Memory B cell (primary cell): ENCODE data around the gene CSN2.

Experiments used
- ATAC-seq: fragments of 150-1000 bp; cut with Tn5 transposase; 2 replicates; pipeline ENCODE4 v1.10.0; 2021; ENCODE audit warnings: low read depth, mild to moderate bottlenecking, moderate library complexity
- DNase-seq, 2 donors: peaks; one replicate each; pipeline ENCODE4 v3.0.0; 2022; ENCODE audit warnings: low spot score in 2 of 2
- H3K27ac Mint-ChIP-seq: one replicate; pipeline ENCODE4 v1.8.0; 2022; ENCODE audit warnings: mild to moderate bottlenecking, moderate library complexity, mixed read lengths
- H3K27me3 Mint-ChIP-seq: one replicate; pipeline ENCODE4 v1.8.0; 2022; ENCODE audit warnings: mixed read lengths
- H3K36me3 Mint-ChIP-seq: one replicate; pipeline ENCODE4 v1.8.0; 2022; ENCODE audit warnings: mild to moderate bottlenecking, mixed read lengths
- H3K4me1 Mint-ChIP-seq: one replicate; pipeline ENCODE4 v1.8.0; 2022; ENCODE audit warnings: mixed read lengths
- H3K4me3 Mint-ChIP-seq: one replicate; pipeline ENCODE4 v1.8.0; 2022; ENCODE audit warnings: mild to moderate bottlenecking, moderate library complexity, mixed read lengths
- H3K9me3 Mint-ChIP-seq: one replicate; pipeline ENCODE4 v1.8.0; 2022; ENCODE audit warnings: mixed read lengths

Gene CSN2, protein sequence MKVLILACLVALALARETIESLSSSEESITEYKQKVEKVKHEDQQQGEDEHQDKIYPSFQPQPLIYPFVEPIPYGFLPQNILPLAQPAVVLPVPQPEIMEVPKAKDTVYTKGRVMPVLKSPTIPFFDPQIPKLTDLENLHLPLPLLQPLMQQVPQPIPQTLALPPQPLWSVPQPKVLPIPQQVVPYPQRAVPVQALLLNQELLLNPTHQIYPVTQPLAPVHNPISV

DNA sequence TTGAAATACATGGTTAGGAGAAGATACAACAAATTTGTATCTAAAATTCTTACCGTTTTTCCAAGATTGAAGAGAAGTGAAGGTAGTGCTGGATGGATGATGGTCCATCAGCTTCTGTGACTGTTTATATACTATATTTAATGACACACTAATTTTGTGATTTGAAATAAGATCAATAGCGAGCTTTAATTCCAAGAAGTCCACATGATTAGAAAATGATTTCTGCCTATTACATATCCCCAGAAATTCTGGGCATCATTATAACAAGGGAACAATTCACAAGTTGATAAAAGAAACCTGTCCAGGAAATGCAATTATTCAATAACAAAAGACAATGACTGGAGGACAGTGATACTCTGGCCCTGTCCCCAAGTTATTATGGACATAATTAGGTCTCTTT is at the start of gene CSN2:
Gene CSN2 (minus strand): TSS at position 101 of the 400 bp plus-strand sequence. CDS start 4,733 bp downstream, outside the sequence.
- Mint-ChIP-seq H3K4me1 (no peaks in the 10 kb centered on the region), H3K27ac (no peak within 1 kb of the TSS), H3K27me3 (no peaks in the 10 kb centered on the region), H3K9me3 (peaks cover 3% of the 10 kb centered on the region), H3K4me3 (no peak within 1 kb of the TSS), H3K36me3 (no peaks in the 10 kb centered on the region)
- no peak for DNase-seq
- no peak for ATAC-seq

DNA sequence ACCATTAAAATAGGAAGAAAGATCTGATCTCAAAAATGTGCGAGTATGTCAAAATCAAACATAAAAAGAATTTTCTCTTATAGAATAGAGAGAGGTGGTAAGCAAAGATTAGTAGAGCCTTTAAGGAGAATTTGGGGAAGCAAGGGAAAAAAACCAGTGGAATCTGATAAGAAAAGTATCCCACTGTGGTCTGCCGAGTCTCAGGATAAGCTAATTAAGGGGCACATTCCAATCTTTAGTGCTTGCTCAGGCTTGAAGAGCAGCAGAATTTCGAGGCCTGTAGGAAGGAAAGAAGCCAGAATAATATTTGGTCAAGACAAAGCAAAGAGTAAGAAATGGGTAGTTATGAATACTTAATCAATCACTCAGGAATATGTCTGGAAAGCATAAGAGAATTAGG is 43.2 kb upstream of the CSN2 start:
- Mint-ChIP-seq H3K27me3 (no peaks in the 10 kb centered on the region), H3K36me3 (no peaks in the 10 kb centered on the region), H3K9me3 (peaks cover 5% of the 10 kb centered on the region), H3K27ac (no peak overlapping the region), H3K4me3 (no peak overlapping the region), H3K4me1 (no peaks in the 10 kb centered on the region)
- ATAC-seq (no peak), DNase-seq (no peak)

DNA sequence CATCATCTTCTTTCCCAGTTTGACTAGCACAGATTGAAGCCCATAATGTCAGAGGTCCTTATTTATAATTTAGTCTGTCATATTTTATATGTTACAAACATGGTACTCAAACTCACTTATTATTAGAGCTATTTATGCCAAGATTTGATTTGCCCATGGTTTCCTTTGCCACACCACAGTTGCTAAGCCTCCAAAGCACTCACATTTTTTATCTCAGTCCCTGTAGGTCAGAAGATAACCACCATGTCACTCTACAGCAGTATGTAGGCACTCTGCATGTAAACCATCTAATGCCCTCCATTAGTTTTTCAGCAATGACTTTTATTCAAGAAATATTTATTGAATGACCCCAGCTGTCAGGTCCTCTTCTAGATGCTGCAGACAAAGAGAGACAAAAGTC is 37.0 kb upstream of the CSN2 start:
- ATAC-seq = no peak
- Mint-ChIP-seq H3K9me3 (peaks cover 3% of the 10 kb centered on the region), H3K27ac (no peak overlapping the region), H3K4me3 (no peak overlapping the region), H3K27me3 (no peaks in the 10 kb centered on the region), H3K36me3 (no peaks in the 10 kb centered on the region), H3K4me1 (no peaks in the 10 kb centered on the region)
- no peak for DNase-seq

DNA sequence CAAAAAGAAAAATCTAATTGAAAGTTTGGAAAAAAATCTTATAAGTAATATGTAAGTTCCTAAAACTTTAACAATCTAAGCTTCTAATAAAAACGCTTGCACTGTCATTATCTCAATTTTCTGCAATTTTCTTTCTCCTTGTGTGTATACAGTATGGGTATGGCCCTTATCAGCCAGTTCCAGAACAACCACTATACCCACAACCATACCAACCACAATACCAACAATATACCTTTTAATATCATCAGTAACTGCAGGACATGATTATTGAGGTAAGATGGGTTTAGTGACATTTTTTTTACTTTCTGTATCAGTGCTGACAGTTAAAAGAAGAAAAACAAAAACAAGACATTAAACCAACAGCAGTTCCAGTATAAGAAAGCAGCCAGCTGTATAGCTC is 35.2 kb upstream of the CSN2 start:
- H3K27ac Mint-ChIP-seq = no peak overlapping the region
- no peak overlapping the region for H3K4me3 Mint-ChIP-seq
- H3K27me3 Mint-ChIP-seq = no peaks in the 10 kb centered on the region
- H3K4me1 Mint-ChIP-seq = no peaks in the 10 kb centered on the region
- ATAC-seq (no peak), DNase-seq (no peak)
- no peaks in the 10 kb centered on the region for H3K36me3 Mint-ChIP-seq
- peaks cover 3% of the 10 kb centered on the region for H3K9me3 Mint-ChIP-seq

DNA sequence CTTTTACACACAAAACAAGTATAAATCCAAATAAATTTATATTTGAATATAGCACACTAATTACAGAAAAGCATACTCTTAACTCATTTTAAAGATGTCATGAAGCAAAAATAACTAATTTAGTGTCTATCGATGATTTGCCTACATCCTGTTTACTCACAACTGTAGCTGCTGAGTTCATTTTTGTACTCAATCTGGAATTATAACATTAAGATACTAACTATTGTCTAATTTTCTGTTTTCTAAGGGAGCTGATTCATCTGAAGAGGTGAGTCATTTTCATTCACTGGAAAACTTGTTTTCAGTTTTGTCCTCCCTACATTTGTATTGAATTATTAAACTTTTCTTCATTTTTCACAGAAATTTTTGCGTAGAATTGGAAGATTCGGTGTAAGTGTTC is 33.9 kb upstream of the CSN2 start:
- Mint-ChIP-seq H3K4me1 (no peaks in the 10 kb centered on the region), H3K9me3 (peaks cover 3% of the 10 kb centered on the region), H3K4me3 (no peak overlapping the region), H3K27me3 (no peaks in the 10 kb centered on the region), H3K36me3 (no peaks in the 10 kb centered on the region), H3K27ac (no peak overlapping the region)
- ATAC-seq = no peak
- DNase-seq = no peak

DNA sequence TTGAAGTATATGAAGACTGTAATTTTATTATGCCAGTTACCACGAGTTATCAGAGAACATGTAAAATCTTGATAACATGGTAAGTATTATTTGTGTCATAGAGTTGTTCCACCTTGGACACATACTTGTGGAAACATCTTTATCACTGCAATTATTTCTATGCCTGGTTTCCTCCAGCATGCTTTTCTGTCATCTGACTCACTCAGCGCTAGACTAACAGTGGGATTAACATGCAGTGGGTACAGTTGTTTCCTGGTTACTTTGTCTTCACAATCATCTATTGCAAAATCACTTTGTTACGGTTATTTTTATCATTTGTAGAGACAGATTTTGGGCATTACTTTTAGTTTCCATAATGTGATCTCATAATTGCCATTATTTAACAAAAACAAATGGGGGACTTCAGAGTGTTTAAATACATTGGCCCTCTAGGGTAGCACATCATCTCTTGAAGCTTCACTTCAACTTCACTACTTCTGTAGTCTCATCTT is 30.0 kb upstream of the CSN2 start, which contains the start of gene STATH:
Gene STATH (plus strand): TSS at position 441 of the 491 bp plus-strand sequence. CDS start 2,472 bp downstream, outside the sequence.
- Mint-ChIP-seq H3K9me3 (peaks cover 4% of the 10 kb centered on the region), H3K27me3 (no peaks in the 10 kb centered on the region), H3K27ac (no peak within 1 kb of the TSS), H3K4me3 (no peak within 1 kb of the TSS), H3K4me1 (no peaks in the 10 kb centered on the region), H3K36me3 (no peaks in the 10 kb centered on the region)
- ATAC-seq (no peak), DNase-seq (no peak)

DNA sequence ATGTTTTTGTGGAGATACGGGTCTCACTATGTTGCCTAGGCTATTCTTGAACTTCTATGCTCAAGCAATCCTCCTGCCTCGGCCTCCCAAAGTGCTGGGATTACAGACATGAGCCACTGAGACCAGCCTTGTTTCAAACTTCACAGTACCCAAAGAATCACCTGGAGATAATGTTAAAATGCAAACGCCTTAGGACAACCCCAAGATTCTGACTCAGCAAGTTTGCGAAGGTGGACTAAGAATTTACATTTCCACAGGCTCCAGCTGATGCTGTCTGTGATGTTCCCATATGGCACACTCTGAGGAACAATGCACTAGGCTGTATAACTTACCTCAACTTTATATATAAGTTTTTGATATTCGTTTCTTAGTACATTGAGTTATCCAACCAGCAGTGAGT is 29.3 kb upstream of the CSN2 start:
- H3K4me3 Mint-ChIP-seq = no peak overlapping the region
- no peaks in the 10 kb centered on the region for H3K27me3 Mint-ChIP-seq
- no peak for ATAC-seq
- H3K9me3 Mint-ChIP-seq = peaks cover 4% of the 10 kb centered on the region
- no peaks in the 10 kb centered on the region for H3K36me3 Mint-ChIP-seq
- no peaks in the 10 kb centered on the region for H3K4me1 Mint-ChIP-seq
- H3K27ac Mint-ChIP-seq = no peak overlapping the region
- DNase-seq = no peak

DNA sequence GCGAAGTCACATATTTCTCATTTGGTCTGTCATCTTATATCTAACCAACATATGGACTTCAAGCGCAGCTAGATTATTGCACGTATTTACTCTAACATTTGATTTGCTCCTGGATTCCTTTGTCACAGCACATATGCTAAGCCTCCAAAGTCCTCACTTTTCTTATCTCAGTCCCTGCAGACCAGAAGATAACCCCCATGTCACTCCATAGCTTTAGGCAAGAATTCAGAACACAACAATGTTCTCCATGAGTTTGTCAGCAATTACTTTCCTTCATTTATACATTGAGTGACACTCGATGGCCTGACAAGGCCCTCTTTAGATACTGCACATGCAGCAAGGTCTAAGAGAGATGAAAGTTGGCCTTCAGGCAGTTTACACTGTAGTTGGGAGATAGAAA is 25.5 kb upstream of the CSN2 start:
- no peak for ATAC-seq
- DNase-seq = no peak
- no peaks in the 10 kb centered on the region for H3K36me3 Mint-ChIP-seq
- no peaks in the 10 kb centered on the region for H3K27me3 Mint-ChIP-seq
- peaks cover 1% of the 10 kb centered on the region for H3K9me3 Mint-ChIP-seq
- no peak overlapping the region for H3K4me3 Mint-ChIP-seq
- no peaks in the 10 kb centered on the region for H3K4me1 Mint-ChIP-seq
- H3K27ac Mint-ChIP-seq = no peak overlapping the region

DNA sequence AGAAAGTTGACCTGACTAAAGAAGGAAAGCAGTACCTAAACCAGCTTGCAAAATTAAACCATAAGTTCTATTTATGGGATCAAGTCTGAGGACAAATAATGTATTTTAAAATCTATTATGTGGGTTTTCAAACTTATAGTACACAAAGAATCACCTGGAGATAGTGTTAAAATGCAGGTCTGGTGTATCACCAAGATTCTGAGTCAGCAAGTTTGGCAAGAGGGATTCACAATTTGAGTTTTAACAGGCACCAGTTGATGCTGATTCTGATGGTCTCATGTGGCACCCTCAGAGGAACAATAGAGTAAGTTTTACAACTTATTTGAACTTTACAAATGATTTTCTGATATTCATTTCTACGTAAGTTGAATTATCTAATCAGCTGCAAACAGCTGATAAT is 21.1 kb upstream of the CSN2 start:
- Mint-ChIP-seq H3K36me3 (no peaks in the 10 kb centered on the region), H3K27me3 (no peaks in the 10 kb centered on the region), H3K9me3 (no peaks in the 10 kb centered on the region), H3K27ac (no peak overlapping the region), H3K4me3 (no peak overlapping the region), H3K4me1 (no peaks in the 10 kb centered on the region)
- ATAC-seq (no peak), DNase-seq (no peak)

DNA sequence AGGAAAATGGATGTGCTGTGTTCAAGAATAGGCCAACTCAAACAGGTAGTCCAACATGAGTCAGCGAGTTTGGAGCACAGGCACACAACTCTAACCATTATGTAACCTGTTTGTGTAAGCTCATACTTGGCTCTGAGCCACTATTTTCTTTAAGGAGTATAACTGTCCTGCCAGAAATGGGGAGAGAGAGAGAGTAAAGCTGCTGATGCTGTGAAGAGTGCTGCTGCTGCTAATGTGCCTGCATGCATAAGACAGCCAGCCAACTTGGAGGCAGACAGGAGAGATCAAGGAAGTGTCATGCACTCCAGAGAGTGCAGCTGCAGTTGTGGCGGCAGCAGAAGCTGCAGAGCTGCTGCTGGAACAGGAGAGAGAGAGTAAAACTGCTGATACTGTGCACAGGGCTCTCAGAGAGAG is 18.5 kb upstream of the CSN2 start:
- peaks cover 2% of the 10 kb centered on the region for H3K9me3 Mint-ChIP-seq
- peaks cover 2% of the 10 kb centered on the region for H3K27me3 Mint-ChIP-seq
- H3K27ac Mint-ChIP-seq = no peak overlapping the region
- no peaks in the 10 kb centered on the region for H3K36me3 Mint-ChIP-seq
- DNase-seq = no peak
- no peak overlapping the region for H3K4me3 Mint-ChIP-seq
- ATAC-seq = no peak
- H3K4me1 Mint-ChIP-seq = no peaks in the 10 kb centered on the region

DNA sequence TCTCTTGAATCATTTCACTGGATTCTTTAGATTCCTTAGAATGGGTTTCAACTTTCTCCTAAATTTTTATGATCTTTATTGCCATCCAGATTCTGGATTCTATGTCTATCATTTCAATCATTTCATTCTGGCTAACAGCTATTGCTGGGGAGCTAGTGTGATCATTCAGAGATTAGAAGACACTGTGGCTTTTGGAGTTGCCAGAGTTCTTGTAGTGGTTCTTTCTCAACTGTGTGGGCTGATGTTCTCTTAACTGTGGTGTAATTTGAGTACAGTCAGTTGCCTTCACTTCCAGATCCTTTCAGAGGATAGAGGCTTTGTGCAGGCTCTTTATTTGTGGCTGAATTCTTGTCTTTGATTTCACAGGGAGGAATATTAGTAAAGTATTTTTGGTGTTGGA is 12.1 kb upstream of the CSN2 start:
- DNase-seq = no peak
- Mint-ChIP-seq H3K9me3 (peaks cover 4% of the 10 kb centered on the region), H3K36me3 (no peaks in the 10 kb centered on the region), H3K27me3 (peaks cover 2% of the 10 kb centered on the region), H3K4me3 (no peak overlapping the region), H3K4me1 (no peaks in the 10 kb centered on the region), H3K27ac (no peak overlapping the region)
- no peak for ATAC-seq

DNA sequence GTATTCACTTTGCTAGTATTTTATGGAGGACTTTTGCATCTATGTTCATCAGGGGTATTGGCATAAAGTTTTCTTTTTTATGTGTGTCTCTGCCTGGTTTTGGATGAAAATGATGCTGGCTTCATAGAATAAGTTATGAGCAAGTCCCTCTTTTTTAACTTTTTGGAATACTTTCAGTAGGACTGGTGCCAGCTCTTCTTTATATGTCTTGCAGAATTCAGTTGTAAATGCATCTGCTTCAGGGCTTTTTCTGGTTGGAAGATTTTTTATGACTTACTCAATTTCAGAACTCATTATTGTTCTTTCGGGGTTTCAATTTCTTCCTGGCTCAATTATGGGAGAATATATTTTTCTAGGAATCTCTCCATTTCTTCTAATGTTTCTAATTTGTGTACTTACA is 9.1 kb upstream of the CSN2 start:
- H3K27me3 Mint-ChIP-seq = no peaks in the 10 kb centered on the region
- H3K9me3 Mint-ChIP-seq = peaks cover 3% of the 10 kb centered on the region
- no peak overlapping the region for H3K4me3 Mint-ChIP-seq
- no peak overlapping the region for H3K27ac Mint-ChIP-seq
- DNase-seq (no peak), ATAC-seq (no peak)
- H3K4me1 Mint-ChIP-seq = no peaks in the 10 kb centered on the region
- no peaks in the 10 kb centered on the region for H3K36me3 Mint-ChIP-seq

DNA sequence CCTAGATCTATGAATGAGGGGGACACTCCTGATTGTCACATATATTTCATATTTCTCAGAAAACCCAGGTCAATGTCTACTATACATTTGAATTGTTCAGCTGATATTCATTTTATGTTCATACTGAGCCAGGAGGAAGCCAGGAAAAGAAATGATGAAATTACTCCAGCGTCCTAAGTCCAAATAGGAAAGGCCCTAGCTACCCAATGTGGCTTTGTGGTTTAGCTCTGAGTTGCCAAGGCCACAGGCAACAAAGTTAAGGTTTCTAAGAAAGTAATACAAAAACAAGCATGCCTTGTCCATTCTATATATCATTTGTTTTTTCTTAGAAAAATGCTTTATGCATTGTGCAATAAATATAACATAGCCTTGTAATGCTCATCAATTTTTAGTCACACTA is 4.5 kb upstream of the CSN2 start:
- no peak overlapping the region for H3K27ac Mint-ChIP-seq
- no peaks in the 10 kb centered on the region for H3K4me1 Mint-ChIP-seq
- H3K36me3 Mint-ChIP-seq = no peaks in the 10 kb centered on the region
- DNase-seq (no peak), ATAC-seq (no peak)
- H3K4me3 Mint-ChIP-seq = no peak overlapping the region
- H3K9me3 Mint-ChIP-seq = peaks cover 5% of the 10 kb centered on the region
- H3K27me3 Mint-ChIP-seq = no peaks in the 10 kb centered on the region

DNA sequence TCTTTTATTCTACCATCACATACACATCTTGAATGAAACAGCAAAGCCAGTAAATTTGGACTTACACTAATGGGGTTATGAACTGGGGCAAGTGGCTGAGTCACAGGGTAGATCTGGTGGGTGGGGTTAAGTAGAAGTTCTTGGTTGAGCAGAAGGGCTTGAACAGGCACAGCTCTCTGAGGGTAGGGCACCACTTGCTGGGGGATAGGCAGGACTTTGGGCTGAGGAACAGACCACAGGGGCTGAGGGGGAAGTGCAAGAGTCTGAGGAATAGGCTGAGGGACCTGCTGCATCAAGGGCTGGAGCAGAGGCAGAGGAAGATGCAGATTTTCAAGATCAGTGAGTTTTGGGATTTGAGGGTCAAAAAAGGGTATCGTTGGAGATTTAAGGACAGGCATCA is 8.3 kb downstream of the CSN2 start:
- Mint-ChIP-seq H3K36me3 (no peaks in the 10 kb centered on the region), H3K9me3 (peaks cover 2% of the 10 kb centered on the region), H3K27ac (no peak overlapping the region), H3K27me3 (no peaks in the 10 kb centered on the region), H3K4me1 (no peaks in the 10 kb centered on the region), H3K4me3 (no peak overlapping the region)
- DNase-seq (no peak), ATAC-seq (no peak)

DNA sequence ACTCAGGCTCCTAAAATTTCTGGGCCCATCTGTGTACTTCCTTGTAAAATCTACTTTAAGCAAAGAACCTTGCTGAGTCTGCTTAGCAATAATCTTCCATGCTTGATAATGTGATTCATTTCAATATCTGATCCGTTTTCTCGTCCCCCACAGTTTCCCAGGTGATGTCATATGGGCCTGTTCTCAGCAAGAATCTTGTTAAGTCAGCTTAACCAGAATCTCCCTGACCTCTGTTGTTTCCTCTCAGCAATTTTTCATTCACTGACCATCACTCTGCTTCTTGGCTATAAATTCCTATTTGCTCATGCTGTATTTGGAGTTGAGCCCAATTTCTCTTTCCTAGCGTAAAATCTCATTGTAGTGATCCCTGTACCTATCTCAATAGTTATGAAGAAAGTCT is 13.9 kb downstream of the CSN2 start:
- Mint-ChIP-seq H3K9me3 (peaks cover 3% of the 10 kb centered on the region), H3K4me3 (no peak overlapping the region), H3K4me1 (no peaks in the 10 kb centered on the region), H3K36me3 (no peaks in the 10 kb centered on the region), H3K27me3 (no peaks in the 10 kb centered on the region), H3K27ac (no peak overlapping the region)
- ATAC-seq (no peak), DNase-seq (no peak)
